Loucy (cell line): Measurements from ENCODE around the gene AGBL1.

Experiments
- H2AFZ ChIP-seq: fragments of 200-600 bp; sonication (generic); 2 replicates; pipeline ENCODE4 v1.6.0; 2016; ENCODE audit warnings: antibody characterized with exemption, mild to moderate bottlenecking, low read length, moderate library complexity
- H3F3A ChIP-seq: fragments of 200-600 bp; 2 replicates; pipeline ENCODE4 v1.6.0; 2016; ENCODE audit warnings: antibody characterized with exemption, low read depth, mild to moderate bottlenecking
- H3K27me3 ChIP-seq: fragments of 200-600 bp; sonication (generic); 2 replicates; pipeline ENCODE4 v1.6.1; 2014; ENCODE audit warnings: low read length, mild to moderate bottlenecking; ENCODE audit not compliant: insufficient read depth, poor library complexity, severe bottlenecking
- H3K36me3 ChIP-seq: fragments of 200-600 bp; sonication (generic); 2 replicates; pipeline ENCODE4 v1.6.1; 2016; ENCODE audit warnings: low read length; ENCODE audit not compliant: insufficient read depth
- H3K4me1 ChIP-seq: fragments of 200-600 bp; sonication (generic); 2 replicates; pipeline ENCODE4 v1.5.1; 2014; ENCODE audit warnings: low read length, mild to moderate bottlenecking; ENCODE audit not compliant: insufficient read depth, poor library complexity, severe bottlenecking
- H3K4me2 ChIP-seq: fragments of 200-600 bp; sonication (generic); 2 replicates; pipeline ENCODE4 v1.6.0; 2014; ENCODE audit warnings: antibody characterized with exemption, low read length, low read depth, mild to moderate bottlenecking; ENCODE audit not compliant: poor library complexity, severe bottlenecking
- H3K4me3 ChIP-seq: fragments of 200-600 bp; sonication (generic); 2 replicates; pipeline ENCODE4 v1.5.1; 2014; ENCODE audit warnings: low read length, mild to moderate bottlenecking, mixed read lengths; ENCODE audit not compliant: poor library complexity, severe bottlenecking
- H3K79me2 ChIP-seq: fragments of 200-600 bp; sonication (generic); 2 replicates; pipeline ENCODE4 v1.6.1; 2014; ENCODE audit warnings: low read length; ENCODE audit not compliant: insufficient read depth
- H3K9ac ChIP-seq: fragments of 200-600 bp; sonication (generic); 2 replicates; pipeline ENCODE4 v1.6.0; 2014; ENCODE audit warnings: mild to moderate bottlenecking, low read depth, low read length, moderate library complexity; ENCODE audit not compliant: poor library complexity, severe bottlenecking
- H3K9me2 ChIP-seq: fragments of 200-600 bp; sonication (generic); replicated peaks from 2 replicates; pipeline ENCODE4 v1.6.1; 2016; ENCODE audit warnings: low read depth, low read length, mixed read lengths
- H3K9me3 ChIP-seq: fragments of 200-600 bp; sonication (generic); 2 replicates; pipeline ENCODE4 v1.6.1; 2014; ENCODE audit warnings: mild to moderate bottlenecking, antibody characterized with exemption, low read length, low read depth; ENCODE audit not compliant: insufficient read depth
- H4K20me1 ChIP-seq: fragments of 200-600 bp; sonication (generic); 2 replicates; pipeline ENCODE4 v1.6.0; 2014; ENCODE audit warnings: antibody characterized with exemption, low read length, mild to moderate bottlenecking; ENCODE audit not compliant: insufficient read depth, poor library complexity, severe bottlenecking
- CTCF ChIP-seq: fragments of 200-600 bp; sonication (generic); conservative IDR thresholded peaks from 2 replicates; pipeline ENCODE4 v1.5.1; 2014; ENCODE audit warnings: mild to moderate bottlenecking, antibody characterized with exemption, low read length
- EZH2phosphoT487 ChIP-seq: fragments of 200-600 bp; IDR thresholded peaks from 2 replicates; pipeline ENCODE4 v1.6.1; 2018; ENCODE audit warnings: antibody characterized with exemption, mild to moderate bottlenecking, moderate library complexity, borderline replicate concordance

The AGBL1 gene

GRCh38 chr15:86623236-86623635, 543.6 kb downstream of the AGBL1 start:
- Histone ChIP-seq H3K9ac (no peak overlapping the region), H2AFZ (no peak overlapping the region), H3K9me2 (no peaks in the 10 kb centered on the region), H4K20me1 (no peaks in the 10 kb centered on the region), H3K79me2 (no peaks in the 10 kb centered on the region), H3K9me3 (no peaks in the 10 kb centered on the region), H3K4me2 (no peak overlapping the region), H3K36me3 (no peaks in the 10 kb centered on the region), H3K27me3 (no peaks in the 10 kb centered on the region), H3K4me3 (no peak overlapping the region), H3F3A (no peaks in the 10 kb centered on the region), H3K4me1 (no peaks in the 10 kb centered on the region)
- TF ChIP-seq EZH2phosphoT487, result no peak
- TF ChIP-seq CTCF, result no peak

- Histone ChIP-seq H3K4me3 (no peak overlapping the region), H3K27me3 (no peaks in the 10 kb centered on the region), H3K79me2 (no peaks in the 10 kb centered on the region), H3K4me1 (no peaks in the 10 kb centered on the region), H3K9me3 (no peaks in the 10 kb centered on the region), H3K4me2 (no peak overlapping the region), H3K36me3 (no peaks in the 10 kb centered on the region), H3K9me2 (no peaks in the 10 kb centered on the region), H4K20me1 (no peaks in the 10 kb centered on the region), H3K9ac (no peak overlapping the region), H2AFZ (no peak overlapping the region), H3F3A (no peaks in the 10 kb centered on the region)
- peak; percentile 24; the same call in 1 of the 2 replicates for TF ChIP-seq CTCF
- no peak for TF ChIP-seq EZH2phosphoT487
These were observed 544.8 kb downstream of the AGBL1 start for GRCh38 chr15:86624261-86625036.

- no peaks in the 10 kb centered on the region for H4K20me1 ChIP-seq
- no peak overlapping the region for H3K9ac ChIP-seq
- H2AFZ ChIP-seq, result no peak overlapping the region
- H3K4me3 ChIP-seq, result no peak overlapping the region
- H3K4me1 ChIP-seq, result no peaks in the 10 kb centered on the region
- no peaks in the 10 kb centered on the region for H3K79me2 ChIP-seq
- H3K36me3 ChIP-seq, result no peaks in the 10 kb centered on the region
- H3K27me3 ChIP-seq, result no peaks in the 10 kb centered on the region
- H3F3A ChIP-seq, result no peaks in the 10 kb centered on the region
- no peak overlapping the region for H3K4me2 ChIP-seq
- H3K9me2 ChIP-seq, result no peaks in the 10 kb centered on the region
- TF ChIP-seq EZH2phosphoT487, result no peak
- H3K9me3 ChIP-seq, result no peaks in the 10 kb centered on the region
These were observed 550.0 kb downstream of the AGBL1 start for GRCh38 chr15:86629409-86630356.
